H1 (cell line): Measurements from ENCODE around the gene SLX4. TPM values are rescaled to one million over a fixed set of nuclear protein-coding genes. Genes with fewer than 3 reads are reported as not detected.

Source experiments
- GABPA ChIP-seq: IDR thresholded peaks from 2 replicates; pipeline ENCODE4 v1.6.1; 2011; ENCODE audit warnings: mild to moderate bottlenecking, low read length, moderate library complexity, borderline replicate concordance; ENCODE audit not compliant: insufficient read depth
- MAFK ChIP-seq: IDR thresholded peaks from 2 replicates; pipeline ENCODE4 v1.6.1; 2012; ENCODE audit warnings: low read depth, mild to moderate bottlenecking, improper control_type of control experiment, low read length
- POU5F1 ChIP-seq: IDR thresholded peaks from 2 replicates; pipeline ENCODE4 v1.6.1; 2011; ENCODE audit warnings: low read depth, mild to moderate bottlenecking, low read length, moderate library complexity
- SIX5 ChIP-seq: IDR thresholded peaks from 2 replicates; pipeline ENCODE4 v1.6.1; 2011; ENCODE audit warnings: mild to moderate bottlenecking, low read depth, low read length
- TEAD4 ChIP-seq: IDR thresholded peaks from 2 replicates; pipeline ENCODE4 v1.6.1; 2012; ENCODE audit warnings: low read depth, low read length, inconsistent platforms, mixed read lengths
- polyA plus RNA-seq, 7 experiments: library from polyadenylated mRNA; depleted of rRNA in 3 of 7; stranded (reverse) in 5 of 7; unstranded in 2 of 7; fragments of >200 nt in 5 of 7; fragments of 200-250 nt in 2 of 7; gene quantifications; 1 replicate in 5 of 7; 2 replicates in 1 of 7; 4 replicates in 1 of 7; pipeline versions ENCODE4 v1.2.1 to v1.2.3, GENCODE V29; 2011 to 2013; ENCODE audit warnings: missing spikeins in 2 of 7, mixed read lengths in 2 of 7
- total RNA-seq: library from RNA; stranded (reverse); fragmentation: NEBNext Ultra II Directional; extraction: Animal tissue kit (Norgen Biotek cat#: 25700); gene quantifications from 2 replicates; pipeline ENCODE4 v1.2.1, GENCODE V29; 2021

Gene SLX4
- total and polyA plus RNA-seq, 2 of the 8 experiments (the other 6 are each of a cell fraction or from before 2014, with no cell fraction given): 4.4 to 11.4 TPM

DNA sequence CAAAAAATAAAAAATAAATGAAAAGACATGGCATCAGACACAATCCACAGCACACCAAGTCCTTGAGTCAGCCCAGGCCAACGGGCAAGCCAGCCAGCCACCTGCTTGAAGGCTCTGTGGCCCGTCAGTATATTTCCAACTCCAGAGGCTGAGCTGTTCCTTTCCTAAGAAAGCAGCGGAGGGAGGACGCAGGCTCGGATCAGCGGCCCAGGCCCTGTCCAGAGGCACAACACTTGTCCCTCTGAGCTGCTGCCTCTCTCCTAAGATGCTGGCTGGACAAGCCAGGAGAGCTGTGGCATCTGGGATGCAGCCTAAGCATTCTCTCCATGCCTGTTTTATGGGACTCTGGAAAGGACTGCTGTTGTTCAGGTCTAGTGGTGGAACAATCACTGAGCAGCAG lies 19.4 kb downstream of the SLX4 start (continued):
- TF ChIP-seq MAFK (no peak), SIX5 (no peak), POU5F1 (no peak), TEAD4 (no peak), GABPA (no peak)
